HG02981 (cell line): ENCODE data around the gene FAM43A.

Experiments
- ATAC-seq: cut with Tn5 transposase; IDR thresholded peaks from one replicate; pipeline ENCODE4 v1.9.1; 2021; ENCODE audit warnings: mild to moderate bottlenecking, moderate library complexity; ENCODE audit not compliant: unreplicated experiment

Gene FAM43A

DNA sequence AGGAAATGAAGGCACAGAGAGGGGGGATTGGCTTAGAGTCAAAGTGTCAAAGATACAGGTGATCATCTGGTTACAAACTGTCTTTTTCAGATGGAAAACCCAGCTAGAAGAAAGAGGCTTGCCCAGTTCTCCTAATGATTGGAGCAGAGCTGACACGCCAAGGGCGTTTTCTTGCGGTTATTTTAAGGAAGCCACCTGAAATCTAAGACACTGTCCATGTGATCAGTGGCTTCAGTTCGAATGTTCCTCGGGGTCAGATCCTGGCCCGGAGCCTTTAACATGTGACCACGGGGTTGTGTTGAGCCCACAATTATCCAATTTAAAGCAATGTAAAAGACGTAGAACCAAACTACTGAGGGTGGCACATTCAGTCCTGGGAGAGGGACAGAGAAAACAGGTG, 19.5 kb downstream of the FAM43A start:
- ATAC-seq, result no peak

DNA sequence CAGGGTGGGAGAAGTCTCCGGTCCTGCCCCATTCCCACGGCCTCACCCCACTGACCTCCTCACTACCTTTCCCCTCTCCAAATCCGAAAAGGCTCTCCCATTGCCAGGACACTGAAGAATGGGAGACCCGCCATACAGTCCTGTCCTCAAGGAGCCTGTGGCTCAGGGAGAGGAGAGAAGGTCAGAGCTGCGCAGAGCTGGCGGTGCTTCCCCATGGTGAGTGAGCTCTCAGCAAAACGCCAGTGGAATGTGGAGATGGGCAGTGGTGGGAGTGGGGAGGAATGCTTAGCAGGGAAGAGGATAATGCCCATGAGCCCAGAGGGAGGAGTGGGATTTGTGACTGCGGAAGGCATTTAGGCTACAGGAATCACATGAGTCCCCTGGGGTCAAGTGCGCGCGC, 20.1 kb downstream of the FAM43A start:
- ATAC-seq, result no peak

DNA sequence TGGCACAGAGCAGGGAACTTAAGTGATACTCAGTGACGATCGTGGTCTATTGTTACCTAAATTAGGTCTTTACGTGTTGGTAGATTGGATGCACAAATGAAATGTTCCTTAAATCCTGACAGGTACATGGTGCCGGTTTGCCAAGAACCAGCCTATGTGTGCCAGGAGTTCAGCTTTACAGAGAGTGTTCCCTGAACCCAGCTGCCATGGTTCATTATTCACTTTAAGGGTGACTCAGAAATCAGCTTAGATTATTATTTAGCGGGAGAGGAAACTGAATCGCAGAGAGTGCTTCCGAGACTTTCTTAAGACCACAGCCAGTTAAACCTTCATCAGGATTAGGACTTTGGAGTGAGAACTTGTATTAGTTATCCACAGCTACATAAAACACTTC, 21.5 kb downstream of the FAM43A start:
- ATAC-seq, result no peak

GRCh38 chr3:194711286-194711685, 25.6 kb downstream of the FAM43A start:
- no peak for ATAC-seq

DNA sequence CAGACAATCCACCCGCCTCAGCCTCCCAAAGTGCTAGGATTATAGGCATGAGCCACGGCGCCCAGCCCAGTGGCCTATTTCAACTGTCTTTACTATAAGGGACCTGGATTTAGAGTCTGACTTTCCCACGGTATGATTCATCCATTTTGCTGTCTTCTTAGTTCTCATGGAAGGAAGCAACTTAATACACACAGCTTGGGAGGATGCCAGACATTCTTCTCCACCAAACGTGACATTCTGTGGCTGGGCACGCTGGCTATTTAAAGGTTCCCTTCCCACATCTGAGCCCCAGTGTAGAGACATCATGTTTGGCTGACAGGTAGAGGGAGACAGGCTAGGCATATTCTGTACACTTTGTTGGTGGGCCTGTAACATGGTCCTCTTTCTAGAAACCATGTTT, 26.2 kb downstream of the FAM43A start:
- ATAC-seq, result no peak

GRCh38 chr3:194713299-194714136, 27.8 kb downstream of the FAM43A start:
- ATAC-seq, result no peak

GRCh38 chr3:194714137-194714455, 28.4 kb downstream of the FAM43A start:
- no peak for ATAC-seq

- ATAC-seq, result no peak
Measured at GRCh38 chr3:194714564-194714963, 28.9 kb downstream of the FAM43A start.

DNA sequence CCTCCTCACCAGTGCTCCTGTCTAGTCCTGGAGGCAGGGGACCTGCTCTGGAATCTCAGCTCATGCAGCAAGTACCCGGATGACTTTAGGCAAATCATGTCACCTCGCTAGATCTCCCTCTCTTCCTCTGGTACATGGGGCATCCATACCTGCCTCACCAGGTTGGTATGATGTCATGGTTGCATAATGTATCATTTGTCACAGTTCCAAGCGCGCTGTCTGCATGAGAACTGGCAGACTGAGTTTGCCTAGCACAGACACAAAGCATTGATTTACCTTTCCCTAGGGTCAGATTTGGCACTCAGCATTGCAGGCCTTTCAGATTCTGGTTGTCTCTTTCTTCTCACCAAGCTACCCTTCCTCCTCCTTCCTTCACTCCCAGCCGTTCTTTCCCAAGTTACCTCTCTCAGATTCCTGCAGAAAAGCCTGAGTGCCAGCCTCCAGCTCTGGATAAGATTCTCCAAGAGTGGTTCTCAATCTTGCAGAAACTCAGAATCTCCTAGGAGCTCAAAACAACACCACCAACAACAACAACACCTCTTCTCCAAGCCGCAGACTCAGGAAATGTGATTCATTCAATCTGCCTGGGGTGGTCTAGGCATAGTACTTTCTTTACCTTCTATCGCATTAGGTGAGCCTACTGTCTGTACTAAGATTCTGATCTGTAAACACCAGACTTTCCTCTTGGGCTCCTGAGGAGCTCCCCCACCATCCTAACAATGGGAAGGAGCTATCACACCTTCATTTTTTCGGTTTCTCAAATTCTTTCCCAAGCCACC, 29.5 kb downstream of the FAM43A start:
- no peak for ATAC-seq

GRCh38 chr3:194718079-194718478, 32.4 kb downstream of the FAM43A start:
- no peak for ATAC-seq

- no peak for ATAC-seq
Measured at GRCh38 chr3:194720048-194720447, 34.4 kb downstream of the FAM43A start.

DNA sequence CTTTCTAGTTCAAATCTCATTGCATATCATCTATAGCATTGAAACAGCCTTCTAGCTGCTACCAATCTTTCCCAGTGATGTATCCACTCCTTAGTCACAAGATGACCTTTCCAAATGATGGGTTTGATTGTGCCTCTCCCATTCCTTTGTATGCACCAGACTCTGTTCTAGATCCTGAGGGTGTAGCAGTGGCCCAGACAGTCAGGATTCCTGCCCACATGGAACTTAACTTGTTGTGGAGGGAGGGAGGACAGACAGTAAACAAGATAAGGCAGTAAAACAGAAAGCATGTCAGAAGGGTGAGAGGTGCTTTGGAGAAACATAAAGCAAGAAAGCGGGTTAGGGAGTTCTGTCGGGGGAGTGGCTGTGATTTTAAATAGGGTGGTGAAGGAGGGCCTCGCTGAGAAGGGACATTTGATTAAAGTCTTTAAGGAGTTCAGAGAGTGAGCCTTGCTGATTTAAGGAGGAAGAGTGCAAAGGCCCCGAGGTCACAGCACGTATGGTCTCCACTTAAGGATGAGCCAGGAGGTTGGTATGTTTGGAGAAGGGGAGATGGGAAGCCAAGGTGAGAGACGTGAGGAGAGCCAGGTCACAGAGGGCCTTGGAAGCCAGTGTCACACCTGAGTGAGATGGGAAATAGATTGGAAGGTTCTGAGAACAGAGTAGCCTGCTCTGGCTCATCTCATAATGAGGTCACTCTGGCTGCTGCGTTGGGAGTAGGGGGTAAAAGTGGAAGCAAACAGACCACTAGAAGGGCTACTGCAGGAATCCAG, 38.3 kb downstream of the FAM43A start:
- ATAC-seq, result no peak

DNA sequence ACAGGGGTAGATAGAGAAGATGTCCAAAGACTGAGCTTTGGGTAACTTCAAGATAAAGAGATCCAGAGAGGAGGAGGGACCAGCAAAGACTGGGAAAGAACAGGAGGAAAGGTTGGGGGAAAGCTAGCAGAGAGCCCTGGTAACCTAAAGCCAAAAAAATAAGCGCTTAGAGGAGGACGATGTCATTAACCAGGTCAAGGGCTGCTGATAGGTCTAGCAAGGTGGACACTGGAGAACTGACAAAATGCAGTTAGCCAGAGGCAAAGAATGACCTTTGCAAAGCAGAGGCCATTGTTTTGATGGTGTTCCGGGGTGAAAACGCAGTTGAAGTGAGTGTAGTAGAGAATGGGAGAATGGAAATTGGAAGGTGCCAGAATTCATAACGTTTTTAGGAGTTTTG, 39.7 kb downstream of the FAM43A start:
- ATAC-seq, result no peak

- ATAC-seq, result no peak
Measured at GRCh38 chr3:194727435-194728128, 41.9 kb downstream of the FAM43A start.

DNA sequence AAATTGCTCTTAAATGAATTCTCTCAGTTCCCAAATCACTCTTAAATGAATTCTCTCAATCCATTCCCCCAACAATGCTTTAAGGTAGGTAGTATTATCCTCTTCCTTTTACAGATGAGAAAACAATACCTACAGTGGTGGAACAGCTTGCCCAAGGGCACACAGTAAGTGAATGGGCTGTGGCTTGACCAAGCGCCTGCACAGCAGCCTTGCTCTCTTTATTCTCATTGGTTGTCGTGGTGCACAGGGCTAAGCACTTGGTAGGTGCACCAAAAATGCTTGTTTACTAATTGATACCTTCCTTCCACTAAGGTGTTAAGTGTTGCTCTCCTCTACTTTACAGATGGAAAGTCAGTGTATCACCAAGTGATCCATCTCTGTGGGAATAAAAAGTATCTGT, 43.3 kb downstream of the FAM43A start:
- ATAC-seq, result no peak

GRCh38 chr3:194730365-194730764, 44.7 kb downstream of the FAM43A start:
- ATAC-seq, result no peak

DNA sequence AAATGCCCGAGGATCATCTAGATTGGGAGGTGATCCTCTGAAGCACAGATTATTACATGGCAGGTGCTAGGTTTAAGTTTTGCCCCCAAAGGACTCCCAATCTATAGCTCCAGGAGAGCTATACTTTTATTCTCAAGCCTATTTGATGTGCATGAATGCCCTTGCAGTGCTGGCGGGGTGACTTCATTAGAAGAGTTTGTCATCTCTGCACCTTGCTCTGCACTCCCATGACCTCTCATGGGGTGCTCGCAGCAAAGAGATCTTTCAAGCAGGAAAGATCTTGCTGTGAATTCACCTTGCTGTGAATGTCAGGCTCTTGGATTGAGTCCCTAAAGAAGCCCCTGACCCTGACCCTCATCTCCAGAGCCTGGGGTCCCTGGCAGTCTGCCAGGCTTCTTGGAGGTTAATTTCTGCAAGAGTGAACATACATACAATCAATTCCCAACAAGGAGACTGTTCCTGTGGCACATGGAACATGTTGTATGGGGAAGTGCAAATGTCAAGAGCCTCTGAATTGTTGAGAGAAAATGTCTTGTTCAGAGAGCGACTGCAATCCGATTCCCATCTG, 45.9 kb downstream of the FAM43A start:
- no peak for ATAC-seq

GRCh38 chr3:194732617-194733016, 46.9 kb downstream of the FAM43A start:
- ATAC-seq, result no peak

- no peak for ATAC-seq
Measured at GRCh38 chr3:194736277-194736895, 50.7 kb downstream of the FAM43A start.

- ATAC-seq, result peak; percentile 50
Measured at GRCh38 chr3:194736896-194737600, 51.4 kb downstream of the FAM43A start.
